ENCODE results near the gene CTNNBIP1.
"Not testable (repeated sequence)": the region's sequence is repeated elsewhere in the genome, so short reads cannot be mapped to it uniquely, and the experiment has no call there.

CTNNBIP1 gene

GRCh38 chr1:9910076-9910422 lies at the start of gene CTNNBIP1:
Gene CTNNBIP1, minus strand, starts transcription at chr1:9910269. Its CDS starts 38,205 bp downstream, at chr1:9872064.
- DNase-seq = no peak

GRCh38 chr1:9957726-9958125 lies 47.7 kb upstream of the CTNNBIP1 start:
- peak; percentile 39 for DNase-seq

GRCh38 chr1:9946315-9946714 lies 36.2 kb upstream of the CTNNBIP1 start:
- no peak for DNase-seq

DNA sequence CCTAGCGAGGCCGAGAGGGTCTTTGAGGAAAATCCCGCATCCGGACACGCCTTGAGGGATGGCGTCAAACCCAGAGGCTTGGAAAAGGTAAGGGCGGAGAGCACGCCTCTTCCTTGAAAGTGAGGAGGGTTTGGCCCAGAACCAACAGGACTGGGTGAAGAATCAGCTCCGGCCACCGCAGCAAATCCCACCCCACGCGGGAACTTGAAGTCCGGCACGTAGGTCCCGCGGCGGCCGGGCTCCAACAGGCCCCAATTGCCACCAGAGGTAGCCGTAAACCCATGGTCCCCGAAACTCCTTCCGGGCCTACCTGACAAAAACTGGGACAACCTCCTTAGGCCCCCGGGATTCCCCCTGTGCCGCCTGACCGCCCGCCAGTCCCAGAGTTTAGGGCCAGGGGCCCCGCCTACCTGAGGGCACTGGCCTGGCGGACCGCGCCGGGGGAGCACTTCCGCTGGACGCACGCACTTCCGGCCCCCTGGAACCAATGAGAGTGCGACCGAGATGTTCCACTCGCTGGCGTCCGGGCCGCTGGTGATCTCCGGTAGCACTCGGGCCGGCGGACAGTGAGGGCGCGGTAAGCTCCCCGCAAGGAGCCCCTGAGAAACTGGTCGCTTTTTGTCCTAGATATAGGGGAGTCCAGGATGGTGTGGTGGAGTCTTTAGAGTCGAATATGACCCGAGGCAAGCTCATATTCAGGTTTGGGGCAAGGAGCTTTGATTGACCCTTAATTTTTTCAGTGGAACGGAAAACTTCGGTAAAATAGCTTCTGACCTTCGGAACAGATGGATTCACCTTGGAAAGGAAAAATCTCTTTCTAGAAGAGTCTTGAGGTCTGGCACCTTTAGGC lies 33.1 kb upstream of the CTNNBIP1 start, which contains the start of the genes LZIC and NMNAT1:
Gene LZIC (minus strand): TSS at position 453 of the 850 bp plus-strand sequence. CDS start 6,772 bp downstream, outside the sequence.
Gene NMNAT1 (plus strand): TSS at position 537 of the 850 bp plus-strand sequence. CDS start 28,599 bp downstream, outside the sequence.
- peak; percentile 96 for DNase-seq

- DNase-seq = peak; percentile 60
These were observed 32.4 kb upstream of the CTNNBIP1 start for GRCh38 chr1:9942399-9942938.

GRCh38 chr1:9929431-9930385 lies 19.6 kb upstream of the CTNNBIP1 start:
- no peak for DNase-seq

DNA sequence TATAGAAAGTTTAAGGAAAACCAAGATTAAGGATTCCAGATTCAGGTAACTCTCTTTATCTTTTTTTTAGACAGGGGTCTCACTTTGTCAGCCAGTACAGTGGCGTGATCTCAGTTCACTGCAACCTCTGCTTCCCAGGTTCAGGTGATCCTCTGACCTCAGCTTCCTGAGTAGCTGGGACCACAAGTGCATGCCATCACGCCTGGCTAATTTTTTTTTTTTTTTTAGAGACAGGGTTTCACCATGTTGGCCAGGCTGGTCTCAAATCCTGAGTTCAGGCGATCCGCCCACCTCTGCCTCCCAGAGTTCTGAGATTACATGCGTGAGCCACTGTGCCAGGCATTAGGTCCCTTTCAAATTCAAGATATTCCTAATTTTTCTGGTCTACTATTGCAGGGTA lies 17.2 kb upstream of the CTNNBIP1 start:
- no peak for DNase-seq

DNA sequence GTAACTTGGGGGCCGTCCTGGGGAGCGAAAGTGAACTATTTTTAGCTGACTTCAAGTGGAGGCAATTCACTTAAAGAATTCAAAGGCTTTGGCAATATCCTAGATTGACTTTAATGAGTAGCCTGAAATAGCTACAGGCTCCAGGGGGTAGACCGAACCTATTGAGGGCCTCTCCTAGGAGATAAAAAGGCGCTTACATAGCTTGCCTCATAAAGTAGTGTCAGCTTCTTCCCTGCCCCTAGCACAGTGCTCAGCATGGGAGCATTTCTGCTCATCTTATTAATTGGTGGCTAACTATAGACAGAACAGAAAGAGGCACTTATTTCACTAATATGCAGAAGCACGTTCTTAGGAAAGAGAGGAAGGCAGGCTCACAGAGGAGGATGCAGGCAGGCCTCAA lies 12.3 kb upstream of the CTNNBIP1 start:
- no peak for DNase-seq

DNA sequence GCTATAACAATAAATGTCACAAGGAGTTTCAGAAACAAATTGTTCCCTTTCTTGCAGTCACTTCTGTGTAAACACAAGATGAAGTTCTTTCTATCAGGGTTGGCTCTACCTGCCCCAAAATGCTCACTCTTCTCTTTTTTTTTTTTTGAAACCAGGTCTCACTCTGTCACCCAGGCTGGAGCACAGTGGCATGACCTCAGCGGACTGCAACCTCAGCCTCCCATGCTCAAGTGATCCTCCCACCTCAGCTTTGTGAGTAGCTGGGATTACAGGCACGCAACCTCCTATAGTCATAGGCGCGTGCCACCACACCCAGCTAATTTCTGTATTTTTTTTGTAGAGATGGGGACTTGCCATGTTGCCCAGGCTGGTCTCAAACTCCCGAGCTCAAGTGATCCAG lies 10.5 kb upstream of the CTNNBIP1 start:
- no peak for DNase-seq

- DNase-seq = no peak
These were observed 7.8 kb upstream of the CTNNBIP1 start for GRCh38 chr1:9917901-9918300.

- DNase-seq = not testable (repeated sequence)
These were observed 7.4 kb upstream of the CTNNBIP1 start for GRCh38 chr1:9917495-9917894.

GRCh38 chr1:9916452-9916851 lies 6.4 kb upstream of the CTNNBIP1 start:
- DNase-seq = no peak

GRCh38 chr1:9914610-9914937 lies 4.5 kb upstream of the CTNNBIP1 start:
- DNase-seq = no peak

DNA sequence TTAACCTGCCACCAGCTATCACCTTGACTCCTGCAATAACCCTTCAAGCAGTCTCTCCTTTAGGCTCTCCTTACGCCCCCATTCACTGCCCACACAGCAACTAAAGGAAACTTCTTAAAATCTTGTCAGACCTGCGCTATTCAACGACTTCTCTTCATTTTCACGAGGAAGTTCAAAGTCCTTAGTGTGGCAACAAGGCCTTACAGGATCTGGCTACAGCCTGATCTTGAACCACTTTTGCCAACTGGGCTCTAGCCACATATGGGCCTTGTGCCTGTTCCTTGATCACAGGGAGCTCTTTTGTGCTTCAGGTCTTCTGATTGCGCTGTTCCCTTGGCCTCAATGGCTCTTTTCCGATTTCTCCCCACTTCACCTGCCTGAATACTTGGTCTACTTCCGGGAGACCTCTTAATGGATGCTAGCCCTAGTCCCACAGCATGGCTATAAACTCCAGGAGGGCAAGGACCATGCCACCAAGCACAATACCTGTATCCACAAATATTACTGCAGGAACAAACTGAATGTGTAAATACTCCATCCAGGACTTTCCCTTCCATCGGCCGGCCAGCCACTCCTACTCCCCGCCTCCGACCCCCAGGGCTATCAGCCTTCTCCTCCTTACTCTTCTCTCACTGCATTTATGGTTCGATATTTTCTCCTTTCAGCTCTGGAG lies 2.3 kb upstream of the CTNNBIP1 start:
- no peak for DNase-seq

DNA sequence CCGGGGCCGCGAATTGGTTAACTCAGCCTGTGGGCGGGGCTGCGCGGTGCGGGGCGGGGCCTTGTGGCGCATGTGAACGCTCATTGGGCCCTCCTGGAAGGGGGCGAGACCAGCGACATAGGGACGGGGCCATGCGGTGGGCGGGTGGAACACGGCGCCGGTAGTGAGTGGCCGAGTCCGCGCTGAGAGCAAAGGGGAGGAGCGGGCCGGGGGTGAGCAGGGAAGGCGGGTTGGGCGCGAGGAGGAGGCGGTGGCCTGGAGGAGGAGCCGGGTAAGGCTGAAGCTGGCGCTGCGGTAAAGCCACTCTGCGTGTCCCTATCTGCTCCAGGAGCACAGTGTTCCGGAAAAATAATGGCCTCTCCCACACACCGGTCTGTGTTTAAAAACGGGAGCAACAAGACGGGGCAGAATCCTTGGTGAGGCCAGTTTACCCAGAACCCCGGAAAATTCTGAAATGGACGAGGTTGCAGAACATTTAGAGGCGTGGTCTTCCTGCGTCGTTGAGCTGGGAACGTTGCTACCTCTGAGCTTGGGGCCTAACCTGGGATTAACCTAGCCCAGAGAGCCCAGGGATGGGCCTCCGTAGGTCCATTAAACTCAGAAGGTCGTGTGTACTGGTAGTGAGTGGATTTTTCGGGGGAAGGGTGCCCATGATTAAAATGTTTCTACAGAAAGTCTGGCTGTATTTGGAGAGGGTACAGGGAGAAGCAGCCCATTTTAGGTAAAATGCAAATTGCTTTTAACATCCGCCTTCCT lies 532 bp upstream of the CTNNBIP1 start:
- peak; percentile 100 for DNase-seq

GRCh38 chr1:9909234-9910046 lies 629 bp downstream of the CTNNBIP1 start:
- peak; percentile 54 for DNase-seq

- DNase-seq = no peak
These were observed 1.2 kb downstream of the CTNNBIP1 start for GRCh38 chr1:9908871-9909233.

DNA sequence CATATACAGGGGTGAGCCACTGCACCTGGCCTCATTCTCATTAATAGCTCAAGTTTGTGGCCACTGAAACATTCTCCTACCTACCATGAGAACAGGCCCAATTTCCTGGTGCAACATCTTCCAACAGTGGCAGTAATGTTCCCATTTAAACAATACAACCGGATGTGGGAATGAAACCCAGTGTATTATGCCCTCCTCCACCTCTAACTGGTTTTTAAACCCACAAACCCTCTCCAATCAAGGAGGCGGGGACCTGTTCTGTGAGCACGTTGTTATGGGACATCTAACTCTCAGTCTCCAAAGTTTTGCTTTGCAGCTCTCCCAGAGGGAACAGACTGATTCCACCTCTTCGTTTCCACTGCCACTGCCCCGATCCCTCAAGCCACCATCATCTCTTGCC lies 2.6 kb downstream of the CTNNBIP1 start:
- DNase-seq = no peak

- no peak for DNase-seq
These were observed 3.6 kb downstream of the CTNNBIP1 start for GRCh38 chr1:9906466-9906865.

- no peak for DNase-seq
These were observed 5.1 kb downstream of the CTNNBIP1 start for GRCh38 chr1:9905010-9905409.

DNA sequence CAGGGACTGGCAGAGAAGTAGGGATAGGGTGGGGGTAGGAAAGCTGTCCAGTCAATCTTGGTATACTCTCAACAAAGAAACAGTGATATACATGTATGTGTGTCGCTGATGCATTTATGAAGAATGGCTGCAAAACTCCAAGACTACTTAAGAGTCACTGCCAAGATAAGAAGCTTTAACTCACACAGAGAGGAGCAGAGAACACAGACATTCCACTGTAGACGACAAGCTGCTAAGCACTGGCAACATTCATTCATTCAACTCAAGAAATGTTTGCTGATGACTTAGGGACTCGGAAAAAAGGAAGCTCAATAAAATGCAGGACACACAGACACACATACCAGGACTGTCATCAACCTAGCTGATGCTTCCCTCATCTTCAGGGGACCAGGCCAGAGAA lies 5.5 kb downstream of the CTNNBIP1 start:
- no peak for DNase-seq

Measured in NCI-H82 (cell line).